ENCODE results near the gene SMG5. TPM values are rescaled to one million over a fixed set of nuclear protein-coding genes. Genes with fewer than 3 reads are reported as not detected.

SMG5 gene
- total and polyA plus RNA-seq, 8 donors = 15.9 to 42.8 (median 26.4) TPM

- Histone ChIP-seq H3K36me3 (peaks cover 7 to 60% (median 41%) of the 10 kb centered on the region in 3 donors), H3K9me3 (no peaks in the 10 kb centered on the region), H3K4me1 (no peaks in the 10 kb centered on the region), H3K4me3 (no peak overlapping the region), H3K27ac (no peak overlapping the region), H3K27me3 (no peaks in the 10 kb centered on the region)
- TF ChIP-seq CTCF (IDR thresholded peaks at IDR 0.05) = no peak
- FAIRE-seq = no peak
- no peak for DNase-seq
- WGBS, 2 donors = 87% methylated on average over 13 of the region's 13 CpGs
- no peak for ATAC-seq
- intact Hi-C loops (cut with DNase I) = no loop called here
Measured at GRCh38 chr1:156266051-156266450, 16.6 kb downstream of the SMG5 start.

DNA sequence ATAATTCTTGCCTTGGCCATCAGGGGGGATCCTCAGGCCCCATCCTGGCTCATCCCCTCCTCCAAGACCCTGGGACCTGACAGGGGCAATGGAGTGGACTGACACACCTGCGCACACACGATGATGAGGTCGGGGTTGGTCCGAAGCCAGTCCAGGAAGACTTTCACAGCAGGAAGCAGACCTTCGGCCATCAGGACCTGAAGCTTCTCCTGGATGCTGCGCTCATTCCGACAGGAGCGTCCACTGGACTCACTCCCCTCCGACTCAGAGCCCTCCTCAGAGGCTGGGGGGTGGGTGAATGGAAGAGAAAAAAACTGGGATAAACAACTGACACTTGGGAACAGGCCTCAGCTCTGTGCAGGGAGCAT is 19.4 kb downstream of the SMG5 start:
- DNase-seq (no peak), ATAC-seq (no peak), FAIRE-seq (no peak)
- Histone ChIP-seq H3K9me3 (no peaks in the 10 kb centered on the region), H3K27ac (no peak overlapping the region), H3K4me3 (no peak overlapping the region), H3K36me3 (peaks cover 12 to 79% (median 58%) of the 10 kb centered on the region in 3 donors), H3K27me3 (no peaks in the 10 kb centered on the region), H3K4me1 (no peaks in the 10 kb centered on the region)
- no peak for TF ChIP-seq CTCF (IDR thresholded peaks at IDR 0.05)
- WGBS, 2 donors = 78 to 86% methylated on average over 9 of the region's 9 CpGs
- intact Hi-C loops (cut with DNase I) = no loop called here

DNA sequence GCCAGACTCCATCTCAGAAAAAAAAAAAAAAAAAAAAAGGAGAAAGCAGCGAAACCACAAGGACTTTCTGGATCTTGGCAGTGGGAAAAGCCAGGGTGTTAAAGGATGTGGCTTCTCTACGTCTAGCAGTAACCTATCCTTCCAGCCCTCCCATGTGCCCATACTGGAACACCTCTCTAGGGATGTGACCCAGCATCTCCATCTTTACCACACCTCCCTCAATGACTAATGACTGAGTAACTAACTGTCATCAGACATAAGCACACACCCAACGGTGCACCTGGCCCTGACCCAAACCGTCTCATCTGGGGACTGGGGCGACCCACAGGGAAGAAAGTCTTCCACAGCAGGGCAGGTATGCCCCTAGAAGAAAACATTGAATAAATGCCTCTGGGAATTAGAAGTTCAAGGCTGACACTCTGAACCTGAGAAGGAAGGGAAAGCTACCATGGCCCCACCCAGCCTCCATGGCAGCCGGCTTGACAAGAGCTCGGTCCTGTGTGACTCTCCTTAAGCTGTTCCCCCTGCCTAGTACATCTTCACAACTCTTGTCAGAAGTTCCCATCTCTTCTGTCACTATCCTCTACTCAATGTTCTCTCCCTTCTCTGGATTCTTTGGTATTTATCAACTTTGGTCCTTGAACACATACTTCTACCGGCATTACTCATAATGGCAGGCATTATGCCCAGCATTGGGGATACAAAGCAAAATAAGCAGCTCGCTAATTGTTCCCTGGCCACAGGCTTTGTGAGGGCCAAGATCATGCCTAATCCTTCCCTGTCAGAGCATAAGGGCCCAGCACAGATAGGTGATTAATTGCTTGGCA is 20.0 kb downstream of the SMG5 start:
- 85 to 87% methylated on average over 9 of the region's 9 CpGs for WGBS, 2 donors
- no peak for DNase-seq
- Histone ChIP-seq H3K4me1 (no peaks in the 10 kb centered on the region), H3K36me3 (peaks cover 8 to 78% (median 58%) of the 10 kb centered on the region in 3 donors), H3K27me3 (no peaks in the 10 kb centered on the region), H3K9me3 (no peaks in the 10 kb centered on the region), H3K27ac (no peak overlapping the region), H3K4me3 (no peak overlapping the region)
- intact Hi-C loops (cut with DNase I) = no loop called here
- FAIRE-seq = no peak
- no peak for TF ChIP-seq CTCF (IDR thresholded peaks at IDR 0.05)
- ATAC-seq = peak in 1 of 4 donors; percentile 10

DNA sequence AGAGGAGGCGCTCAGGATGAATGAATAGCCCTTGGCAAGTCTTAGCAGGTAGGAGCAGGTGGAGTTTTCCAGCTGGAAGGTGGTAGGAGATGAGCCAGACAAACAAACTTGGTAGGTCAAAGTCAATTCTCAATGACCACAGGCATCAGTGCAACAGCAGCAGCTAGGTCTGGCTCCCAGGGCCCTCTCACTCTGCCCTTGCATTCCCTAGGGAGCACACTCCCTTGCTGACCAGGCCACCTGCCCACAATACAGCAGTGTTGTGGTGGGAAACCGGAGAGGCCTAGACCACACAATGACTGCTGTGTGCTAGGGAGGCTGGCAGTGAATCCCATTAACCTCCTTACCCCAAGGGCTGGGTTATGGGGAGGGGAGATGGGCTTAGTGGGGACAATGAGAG is 21.7 kb downstream of the SMG5 start:
- no peak overlapping the region for H3K4me3 ChIP-seq
- TF ChIP-seq CTCF (IDR thresholded peaks at IDR 0.05) = no peak
- intact Hi-C loops (cut with DNase I) = no loop called here
- ATAC-seq = no peak
- no peaks in the 10 kb centered on the region for H3K27me3 ChIP-seq
- no peak for DNase-seq
- no peaks in the 10 kb centered on the region for H3K9me3 ChIP-seq
- no peak for FAIRE-seq
- H3K27ac ChIP-seq = no peak overlapping the region
- 90 to 93% methylated on average over 2 of the region's 2 CpGs for WGBS, 2 donors
- H3K4me1 ChIP-seq = no peaks in the 10 kb centered on the region
- peaks cover 13 to 71% (median 45%) of the 10 kb centered on the region in 3 donors for H3K36me3 ChIP-seq

- no peak for DNase-seq
- 87% methylated on average over 3 of the region's 3 CpGs for WGBS, 2 donors
- no peak overlapping the region for H3K4me3 ChIP-seq
- H3K36me3 ChIP-seq = peaks cover 20 to 62% (median 45%) of the 10 kb centered on the region in 3 donors
- H3K27ac ChIP-seq = no peak overlapping the region
- intact Hi-C loops (cut with DNase I) = no loop called here
- no peak for TF ChIP-seq CTCF (IDR thresholded peaks at IDR 0.05)
- H3K27me3 ChIP-seq = no peaks in the 10 kb centered on the region
- ATAC-seq = no peak
- H3K4me1 ChIP-seq = no peaks in the 10 kb centered on the region
- no peaks in the 10 kb centered on the region for H3K9me3 ChIP-seq
- FAIRE-seq = no peak
Measured at GRCh38 chr1:156259805-156260204, 22.8 kb downstream of the SMG5 start.
